Measurements from ENCODE around the gene SKIL.

The SKIL gene

GRCh38 chr3:170346481-170347392 is 10.8 kb upstream of the SKIL start:
- DNase-seq: no peak

- no peak for DNase-seq
Observed at GRCh38 chr3:170350515-170351413, 6.8 kb upstream of the SKIL start.

GRCh38 chr3:170352936-170353335 is 4.6 kb upstream of the SKIL start:
- DNase-seq: no peak

- DNase-seq: no peak
Observed at GRCh38 chr3:170353485-170353884, 4.0 kb upstream of the SKIL start.

- DNase-seq: no peak
Observed at GRCh38 chr3:170354760-170355159, 2.8 kb upstream of the SKIL start.

GRCh38 chr3:170355738-170356595 is 1.5 kb upstream of the SKIL start:
- DNase-seq: peak in 44 of 58 donors; percentile 2 to 76 (median 42)

GRCh38 chr3:170356596-170357175 is 829 bp upstream of the SKIL start:
- DNase-seq: peak in 48 of 58 donors; percentile 3 to 85 (median 59)

- DNase-seq: peak in 54 of 58 donors; percentile 12 to 78 (median 55)
Observed at GRCh38 chr3:170358042-170359010, 811 bp downstream of the SKIL start.

GRCh38 chr3:170359178-170359704 is 1.7 kb downstream of the SKIL start:
- DNase-seq: no peak

- no peak for DNase-seq
Observed at GRCh38 chr3:170360466-170360865, 3.0 kb downstream of the SKIL start.

GRCh38 chr3:170360916-170361315 is 3.4 kb downstream of the SKIL start:
- DNase-seq: no peak

- no peak for DNase-seq
Observed at GRCh38 chr3:170361711-170362110, 4.2 kb downstream of the SKIL start.

GRCh38 chr3:170363471-170363994 is 6.0 kb downstream of the SKIL start:
- DNase-seq: no peak

GRCh38 chr3:170364965-170365364 is 7.5 kb downstream of the SKIL start:
- no peak for DNase-seq

- no peak for DNase-seq
Observed at GRCh38 chr3:170367797-170368196, 10.3 kb downstream of the SKIL start.

GRCh38 chr3:170368921-170369320 is 11.4 kb downstream of the SKIL start:
- no peak for DNase-seq

GRCh38 chr3:170372190-170372879 is 14.8 kb downstream of the SKIL start:
- no peak for DNase-seq

- DNase-seq: no peak
Observed at GRCh38 chr3:170383567-170383966, 26.1 kb downstream of the SKIL start.

Measured in anterior cingulate cortex (tissue), 58 donors.